Astrocyte of the spinal cord (primary cell): ENCODE data around the gene NEK11.
"Not testable (repeated sequence)": the region's sequence is repeated elsewhere in the genome, so short reads cannot be mapped to it uniquely, and the experiment has no call there.

Experiments used
- DNase-seq: peaks from one replicate; pipeline ENCODE4 v3.0.0; 2011; ENCODE audit warnings: low read depth, low spot score
- H3K4me3 ChIP-seq: 2 replicates; pipeline ENCODE4 v1.5.1; 2011; ENCODE audit warnings: low read depth, mild to moderate bottlenecking, low read length, moderate library complexity
- CTCF ChIP-seq: IDR thresholded peaks from 2 replicates; pipeline ENCODE4 v1.5.1; 2012; ENCODE audit warnings: low read depth, mild to moderate bottlenecking, low read length, inconsistent platforms
- in situ Hi-C: cut with HindIII; loops from 2 replicates; pipeline ENCODE4 v1.10.0; 2017; ENCODE audit warnings: low sequenced_read_pairs

Gene NEK11

GRCh38 chr3:131328721-131329120, 302.0 kb downstream of the NEK11 start:
- in situ Hi-C loops: no loop called here
- TF ChIP-seq CTCF: no peak
- no peak overlapping the region for H3K4me3 ChIP-seq
- DNase-seq: no peak

GRCh38 chr3:131329774-131330173, 303.1 kb downstream of the NEK11 start:
- no peak overlapping the region for H3K4me3 ChIP-seq
- in situ Hi-C loops: no loop called here
- TF ChIP-seq CTCF: no peak
- no peak for DNase-seq

GRCh38 chr3:131331456-131332085, 304.9 kb downstream of the NEK11 start:
- in situ Hi-C loops, H3K4me3 ChIP-seq, DNase-seq: not testable (repeated sequence)

GRCh38 chr3:131338948-131339640, 312.4 kb downstream of the NEK11 start:
- H3K4me3 ChIP-seq: no peak overlapping the region
- no peak for TF ChIP-seq CTCF
- DNase-seq: peak; percentile 29
- in situ Hi-C loops: no loop called here

GRCh38 chr3:131341761-131342160, 315.1 kb downstream of the NEK11 start:
- TF ChIP-seq CTCF: no peak
- no peak overlapping the region for H3K4me3 ChIP-seq
- no peak for DNase-seq
- in situ Hi-C loops: no loop called here

- no peak for DNase-seq
- H3K4me3 ChIP-seq: no peak overlapping the region
- in situ Hi-C loops: no loop called here
- TF ChIP-seq CTCF: no peak
Measured at GRCh38 chr3:131348911-131349310, 322.2 kb downstream of the NEK11 start.

GRCh38 chr3:131349454-131349853, 322.8 kb downstream of the NEK11 start:
- no peak for DNase-seq
- TF ChIP-seq CTCF: no peak
- H3K4me3 ChIP-seq: no peak overlapping the region
- in situ Hi-C loops: no loop called here
